ENCODE measurements around the gene NAGK.
"Not testable (repeated sequence)": the region's sequence is repeated elsewhere in the genome, so short reads cannot be mapped to it uniquely, and the experiment has no call there.

The NAGK gene

GRCh38 chr2:71049704-71050360 lies 18.6 kb upstream of the NAGK start:
- not testable (repeated sequence) for H3K9me3 ChIP-seq (ENCODE audit: insufficient read depth, low read length); H4K20me1 ChIP-seq (ENCODE audit: insufficient read depth, low read length); H3K79me2 ChIP-seq (ENCODE audit: low read length); H3K27me3 ChIP-seq (ENCODE audit: low read depth, low read length); H3K4me3 ChIP-seq (ENCODE audit: low read length); H3K36me3 ChIP-seq (replicated peaks; ENCODE audit: low read depth, low read length)
- H2AFZ ChIP-seq (ENCODE audit: low read depth, low read length): peak overlapping the region; percentile 67; the same call in 1 of the 2 replicates
- TF ChIP-seq CTCF (IDR thresholded peaks at IDR 0.05; ENCODE audit: low read depth, low read length): peak; percentile 61
- peaks cover 11% of the 10 kb centered on the region for H3K4me1 ChIP-seq (ENCODE audit: low read length)
- H3K27ac ChIP-seq (ENCODE audit: low read length): peak overlapping the region; percentile 14; the same call in 1 of the 2 replicates
- H3K4me2 ChIP-seq (ENCODE audit: low read length): peak overlapping the region; percentile 34; the same call in 1 of the 2 replicates
- H3K9ac ChIP-seq (ENCODE audit: low read length): peak overlapping the region; percentile 8; the same call in 1 of the 2 replicates

- H4K20me1 ChIP-seq (ENCODE audit: insufficient read depth, low read length); H3K27me3 ChIP-seq (ENCODE audit: low read depth, low read length); H3K79me2 ChIP-seq (ENCODE audit: low read length); H3K4me3 ChIP-seq (ENCODE audit: low read length); H3K36me3 ChIP-seq (replicated peaks; ENCODE audit: low read depth, low read length); H2AFZ ChIP-seq (ENCODE audit: low read depth, low read length); H3K9ac ChIP-seq (ENCODE audit: low read length); H3K27ac ChIP-seq (ENCODE audit: low read length); H3K4me2 ChIP-seq (ENCODE audit: low read length); H3K4me1 ChIP-seq (ENCODE audit: low read length); H3K9me3 ChIP-seq (ENCODE audit: insufficient read depth, low read length): not testable (repeated sequence)
Observed at GRCh38 chr2:71055206-71055740, 13.2 kb upstream of the NAGK start.

GRCh38 chr2:71060211-71060610 lies 8.2 kb upstream of the NAGK start:
- H3K9ac ChIP-seq (ENCODE audit: low read length): no peak overlapping the region
- TF ChIP-seq CTCF (IDR thresholded peaks at IDR 0.05; ENCODE audit: low read depth, low read length): no peak
- no peak for TF ChIP-seq EZH2phosphoT487 (IDR thresholded peaks at IDR 0.05; ENCODE audit: low read depth)
- no peaks in the 10 kb centered on the region for H3K9me3 ChIP-seq (ENCODE audit: insufficient read depth, low read length)
- H3K27ac ChIP-seq (ENCODE audit: low read length): no peak overlapping the region
- H3K36me3 ChIP-seq (replicated peaks; ENCODE audit: low read depth, low read length): no peaks in the 10 kb centered on the region
- H3K4me2 ChIP-seq (ENCODE audit: low read length): no peak overlapping the region
- H3K4me3 ChIP-seq (ENCODE audit: low read length): no peak overlapping the region
- H2AFZ ChIP-seq (ENCODE audit: low read depth, low read length): no peak overlapping the region
- peaks cover 34% of the 10 kb centered on the region for H3K4me1 ChIP-seq (ENCODE audit: low read length)
- no peaks in the 10 kb centered on the region for H4K20me1 ChIP-seq (ENCODE audit: insufficient read depth, low read length)
- no peaks in the 10 kb centered on the region for H3K27me3 ChIP-seq (ENCODE audit: low read depth, low read length)
- 0 out of 2 replicates have a peak, but pooled peaks cover 4% of the 10 kb centered on the region for H3K79me2 ChIP-seq (ENCODE audit: low read length)

- H3K4me1 ChIP-seq (ENCODE audit: low read length): peaks cover 41% of the 10 kb centered on the region
- H3K27me3 ChIP-seq (ENCODE audit: low read depth, low read length): no peaks in the 10 kb centered on the region
- H3K4me2 ChIP-seq (ENCODE audit: low read length): no peak overlapping the region
- no peaks in the 10 kb centered on the region for H4K20me1 ChIP-seq (ENCODE audit: insufficient read depth, low read length)
- no peak overlapping the region for H3K9ac ChIP-seq (ENCODE audit: low read length)
- no peak overlapping the region for H3K4me3 ChIP-seq (ENCODE audit: low read length)
- no peak overlapping the region for H2AFZ ChIP-seq (ENCODE audit: low read depth, low read length)
- H3K79me2 ChIP-seq (ENCODE audit: low read length): 0 out of 2 replicates have a peak, but pooled peaks cover 4% of the 10 kb centered on the region
- no peaks in the 10 kb centered on the region for H3K9me3 ChIP-seq (ENCODE audit: insufficient read depth, low read length)
- TF ChIP-seq CTCF (IDR thresholded peaks at IDR 0.05; ENCODE audit: low read depth, low read length) (no peak), EZH2phosphoT487 (IDR thresholded peaks at IDR 0.05; ENCODE audit: low read depth) (no peak)
- no peak overlapping the region for H3K27ac ChIP-seq (ENCODE audit: low read length)
- no peaks in the 10 kb centered on the region for H3K36me3 ChIP-seq (replicated peaks; ENCODE audit: low read depth, low read length)
Observed at GRCh38 chr2:71060871-71061270, 7.6 kb upstream of the NAGK start.
